Measurements from ENCODE around the gene TMTC1. TPM values are rescaled to one million over a fixed set of nuclear protein-coding genes. Genes with fewer than 3 reads are reported as not detected.

TMTC1 gene
- total and polyA plus RNA-seq, 3 donors from 2014 or later: 8.4 to 13.6 (median 11.5) TPM

GRCh38 chr12:29509503-29509902, 274.2 kb downstream of the TMTC1 start:
- no peak for DNase-seq
- 97 to 100% methylated on average over 1 of the region's 1 CpG for WGBS, 2 donors
- no peaks in the 10 kb centered on the region for H3K36me3 ChIP-seq (ENCODE audit: low read depth, missing control alignments)
- H3K9me3 ChIP-seq: no peaks in the 10 kb centered on the region
- TF ChIP-seq, protein P1, sequence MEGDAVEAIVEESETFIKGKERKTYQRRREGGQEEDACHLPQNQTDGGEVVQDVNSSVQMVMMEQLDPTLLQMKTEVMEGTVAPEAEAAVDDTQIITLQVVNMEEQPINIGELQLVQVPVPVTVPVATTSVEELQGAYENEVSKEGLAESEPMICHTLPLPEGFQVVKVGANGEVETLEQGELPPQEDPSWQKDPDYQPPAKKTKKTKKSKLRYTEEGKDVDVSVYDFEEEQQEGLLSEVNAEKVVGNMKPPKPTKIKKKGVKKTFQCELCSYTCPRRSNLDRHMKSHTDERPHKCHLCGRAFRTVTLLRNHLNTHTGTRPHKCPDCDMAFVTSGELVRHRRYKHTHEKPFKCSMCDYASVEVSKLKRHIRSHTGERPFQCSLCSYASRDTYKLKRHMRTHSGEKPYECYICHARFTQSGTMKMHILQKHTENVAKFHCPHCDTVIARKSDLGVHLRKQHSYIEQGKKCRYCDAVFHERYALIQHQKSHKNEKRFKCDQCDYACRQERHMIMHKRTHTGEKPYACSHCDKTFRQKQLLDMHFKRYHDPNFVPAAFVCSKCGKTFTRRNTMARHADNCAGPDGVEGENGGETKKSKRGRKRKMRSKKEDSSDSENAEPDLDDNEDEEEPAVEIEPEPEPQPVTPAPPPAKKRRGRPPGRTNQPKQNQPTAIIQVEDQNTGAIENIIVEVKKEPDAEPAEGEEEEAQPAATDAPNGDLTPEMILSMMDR (IDR thresholded peaks at IDR 0.05): no peak
- no peak for TF ChIP-seq POLR2A (IDR thresholded peaks at IDR 0.05)
- intact Hi-C loops (cut with DNase I; ENCODE audit: low total_unique reads): no loop called here
- no peaks in the 10 kb centered on the region for H3K4me1 ChIP-seq
- no peak overlapping the region for H3K4me3 ChIP-seq
- H3K27me3 ChIP-seq: no peaks in the 10 kb centered on the region
- no peak overlapping the region for H3K27ac ChIP-seq

- no peak for DNase-seq
- intact Hi-C loops (cut with DNase I; ENCODE audit: low total_unique reads): no loop called here
- Histone ChIP-seq H3K36me3 (ENCODE audit: low read depth, missing control alignments) (no peaks in the 10 kb centered on the region), H3K27me3 (no peaks in the 10 kb centered on the region), H3K9me3 (no peaks in the 10 kb centered on the region), H3K4me3 (no peak overlapping the region), H3K27ac (no peak overlapping the region), H3K4me1 (no peaks in the 10 kb centered on the region)
- no peak for TF ChIP-seq POLR2A (IDR thresholded peaks at IDR 0.05)
- TF ChIP-seq, protein P1 (IDR thresholded peaks at IDR 0.05): no peak
- 91 to 92% methylated on average over 2 of the region's 2 CpGs for WGBS, 2 donors
Measured at GRCh38 chr12:29508949-29509348, 274.8 kb downstream of the TMTC1 start.

- TF ChIP-seq POLR2A (IDR thresholded peaks at IDR 0.05): no peak
- TF ChIP-seq, protein P1 (IDR thresholded peaks at IDR 0.05): no peak
- Histone ChIP-seq H3K4me1 (no peaks in the 10 kb centered on the region), H3K27ac (no peak overlapping the region), H3K9me3 (no peaks in the 10 kb centered on the region), H3K4me3 (no peak overlapping the region), H3K36me3 (ENCODE audit: low read depth, missing control alignments) (no peaks in the 10 kb centered on the region), H3K27me3 (no peaks in the 10 kb centered on the region)
- DNase-seq: no peak
- WGBS, 2 donors: 79 to 93% methylated on average over 3 of the region's 3 CpGs
- intact Hi-C loops (cut with DNase I; ENCODE audit: low total_unique reads): no loop called here
Measured at GRCh38 chr12:29505122-29505521, 278.6 kb downstream of the TMTC1 start.

DNA sequence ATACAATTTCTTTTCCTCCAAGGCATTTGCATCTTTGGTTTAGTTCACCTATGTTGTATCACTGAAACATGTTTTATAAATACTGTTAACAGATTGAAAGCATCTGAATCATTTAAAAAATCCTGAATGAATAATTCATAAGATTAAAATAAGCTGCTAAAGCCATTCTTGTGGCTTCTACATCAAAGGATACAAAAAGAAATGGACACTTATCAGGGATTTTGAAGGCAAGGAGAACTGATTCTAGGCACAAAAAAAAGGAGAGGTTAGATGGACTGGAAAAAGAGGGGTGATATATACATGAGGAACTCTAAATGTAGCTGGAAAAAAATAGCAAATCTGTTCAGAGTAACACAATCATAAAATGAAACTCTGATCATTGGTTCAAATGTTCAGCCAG, 280.5 kb downstream of the TMTC1 start:
- Histone ChIP-seq H3K4me1 (no peaks in the 10 kb centered on the region), H3K27ac (no peak overlapping the region), H3K27me3 (no peaks in the 10 kb centered on the region), H3K9me3 (no peaks in the 10 kb centered on the region), H3K36me3 (ENCODE audit: low read depth, missing control alignments) (no peaks in the 10 kb centered on the region), H3K4me3 (no peak overlapping the region)
- intact Hi-C loops (cut with DNase I; ENCODE audit: low total_unique reads): no loop called here
- DNase-seq: no peak
- TF ChIP-seq POLR2A (IDR thresholded peaks at IDR 0.05): no peak
- TF ChIP-seq, protein P1 (IDR thresholded peaks at IDR 0.05): no peak

GRCh38 chr12:29499235-29499634, 284.5 kb downstream of the TMTC1 start:
- Histone ChIP-seq H3K36me3 (ENCODE audit: low read depth, missing control alignments) (no peaks in the 10 kb centered on the region), H3K4me3 (no peak overlapping the region), H3K27me3 (no peaks in the 10 kb centered on the region), H3K4me1 (no peaks in the 10 kb centered on the region), H3K9me3 (no peaks in the 10 kb centered on the region), H3K27ac (no peak overlapping the region)
- WGBS, 2 donors: 85 to 89% methylated on average over 3 of the region's 3 CpGs
- no peak for DNase-seq
- TF ChIP-seq, protein P1 (IDR thresholded peaks at IDR 0.05): no peak
- TF ChIP-seq POLR2A (IDR thresholded peaks at IDR 0.05): no peak
- intact Hi-C loops (cut with DNase I; ENCODE audit: low total_unique reads): no loop called here
